K562 (cell line): ENCODE measurements around the gene GNB2. TPM values are rescaled to one million over a fixed set of nuclear protein-coding genes. Genes with fewer than 3 reads are reported as not detected.

Source experiments
- HES1 ChIP-seq: fragments of 450-650 bp; IDR thresholded peaks from 2 replicates; pipeline ENCODE4 v1.6.1; 2016; ENCODE audit warnings: low read depth, mild to moderate bottlenecking, moderate library complexity
- LEF1 ChIP-seq: fragments of 450-650 bp; IDR thresholded peaks from 2 replicates; pipeline ENCODE4 v1.6.1; 2016; ENCODE audit warnings: mild to moderate bottlenecking
- MAZ ChIP-seq, 2 experiments: fragments of 450-650 bp in 1 of 2; sonication (generic) in 1 of 2; formaldehyde crosslinking; IDR thresholded peaks in 1 of 2; conservative IDR thresholded peaks in 1 of 2; 2 replicates each; pipeline versions ENCODE4 v1.4.0 to v1.5.0; 2020; ENCODE audit warnings: mild to moderate bottlenecking in 1 of 2, missing genetic modification reagents in 1 of 2
- POU5F1 ChIP-seq: fragments of 150-350 bp; IDR thresholded peaks from 2 replicates; pipeline ENCODE4 v1.6.1; 2014; ENCODE audit warnings: borderline replicate concordance, low read length, low read depth, mild to moderate bottlenecking; ENCODE audit not compliant: partially characterized antibody
- SIN3A ChIP-seq, 2 experiments: fragments of 150-350 bp in 1 of 2; IDR thresholded peaks; 2 replicates each; pipeline ENCODE4 v1.6.1; 2011 to 2016; ENCODE audit warnings: borderline replicate concordance in 2 of 2, low read depth in 2 of 2, low read length in 2 of 2, mild to moderate bottlenecking in 2 of 2, moderate library complexity in 2 of 2; ENCODE audit not compliant: control insufficient read depth in 1 of 2
- ZBTB2 ChIP-seq: fragments of 450-650 bp; IDR thresholded peaks from 2 replicates; pipeline ENCODE4 v1.6.1; 2016; ENCODE audit warnings: antibody characterized with exemption
- ZNF655 ChIP-seq: fragments of 250-450 bp; sonication (Bioruptor Pico); IDR thresholded peaks from 2 replicates; pipeline ENCODE4 v1.5.0; 2021
- polyA plus RNA-seq, 8 experiments: library from polyadenylated mRNA; depleted of rRNA in 4 of 8; stranded (reverse) in 5 of 8; unstranded in 3 of 8; fragments of >200 nt; fragmentation: Nextera tagmentation in 2 of 8; fragmentation: Illumina TruSeq in 1 of 8; extraction: Ambion mirVana in 2 of 8; extraction: Trizol in 1 of 8; gene quantifications; 2 replicates each; pipeline versions ENCODE4 v1.2.1 to v1.2.3, GENCODE V29; 2011 to 2014; ENCODE audit warnings: inconsistent platforms in 1 of 8, missing spikeins in 1 of 8
- total RNA-seq, 7 experiments: library from RNA; depleted of rRNA in 6 of 7; stranded (reverse); fragments of >200 nt in 6 of 7; fragmentation: Illumina TruSeq in 2 of 7; extraction: Trizol in 2 of 7; gene quantifications; 2 replicates each; pipeline versions ENCODE4 v1.2.1 to v1.2.3, GENCODE V29; 2011 to 2021; ENCODE audit warnings: low replicate concordance in 1 of 7
- TF ChIP-seq, protein P1 (sequence below): sonication (generic); formaldehyde crosslinking; IDR thresholded peaks from 2 replicates; pipeline ENCODE4 v1.8.1; 2023; ENCODE audit warnings: mild to moderate bottlenecking, missing genetic modification reagents
- TF ChIP-seq, protein P2 (sequence below): fragments of 200-800 bp; sonication (Bioruptor generic); IDR thresholded peaks from 2 replicates; pipeline ENCODE4 v1.6.1; 2016; ENCODE audit warnings: missing genetic modification characterization, missing compliant biosample characterization

Gene GNB2
- total and polyA plus RNA-seq, 9 of the 15 experiments (the other 6 are each of a cell fraction or from before 2014, with no cell fraction given): 0.65 to 320 (median 104) TPM

DNA sequence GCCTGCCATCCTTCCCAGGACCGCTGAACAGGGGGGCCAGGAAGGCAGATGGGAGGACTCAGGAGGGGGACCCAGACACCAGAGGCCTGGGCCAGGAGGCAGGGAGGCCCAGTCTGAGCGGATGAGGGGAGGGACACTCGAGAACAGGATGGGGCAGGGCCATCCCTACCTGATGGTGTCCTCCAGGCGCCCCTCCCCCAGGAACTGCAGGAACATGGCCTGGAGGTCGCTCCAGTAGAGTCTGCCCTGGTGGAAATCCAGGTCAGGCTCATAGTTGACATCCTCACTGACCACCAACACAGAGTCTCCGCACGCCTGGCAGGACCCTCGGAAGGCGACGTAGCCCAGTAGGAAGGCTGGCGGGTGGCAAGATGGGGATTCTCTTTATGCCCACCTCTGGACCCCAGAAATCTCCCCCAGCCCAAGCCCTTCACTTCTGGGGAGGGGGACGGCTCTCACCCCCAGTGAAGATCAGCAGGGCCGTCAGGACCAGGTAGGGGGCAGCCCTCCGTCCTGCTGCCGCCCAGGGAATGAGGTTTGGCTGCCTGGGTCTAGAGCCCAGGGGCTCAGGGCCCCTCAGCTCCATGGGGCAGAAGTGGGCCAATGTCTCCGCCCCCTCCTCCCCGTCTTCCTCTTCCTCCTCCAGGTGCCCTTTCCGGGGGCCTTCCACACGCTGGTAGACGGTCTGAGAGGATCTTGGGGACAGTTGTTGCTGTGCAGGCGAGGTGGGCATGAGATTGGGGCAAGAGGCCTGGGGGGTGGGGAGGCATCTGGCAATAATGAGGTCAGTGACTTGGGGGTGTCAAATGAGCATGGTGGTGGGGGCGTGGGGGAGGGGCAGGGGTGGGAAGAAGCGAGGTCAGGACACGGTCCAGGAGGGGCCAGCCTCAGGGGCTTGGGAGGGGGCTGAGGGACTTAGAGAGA lies 32.8 kb upstream of the GNB2 start (continued):
- no peak for TF ChIP-seq HES1
- TF ChIP-seq ZBTB2: peak; percentile 31; the same call in 1 of the 2 replicates
- TF ChIP-seq MAZ (CRISPR knock-in tag; conservative IDR thresholded peaks at IDR 0.05 in 1 of 2, IDR thresholded peaks at IDR 0.05 in 1 of 2): peak in 1 of 2 experiments; percentile 21; a peak in 2 of 4 replicates
- TF ChIP-seq, protein P1, sequence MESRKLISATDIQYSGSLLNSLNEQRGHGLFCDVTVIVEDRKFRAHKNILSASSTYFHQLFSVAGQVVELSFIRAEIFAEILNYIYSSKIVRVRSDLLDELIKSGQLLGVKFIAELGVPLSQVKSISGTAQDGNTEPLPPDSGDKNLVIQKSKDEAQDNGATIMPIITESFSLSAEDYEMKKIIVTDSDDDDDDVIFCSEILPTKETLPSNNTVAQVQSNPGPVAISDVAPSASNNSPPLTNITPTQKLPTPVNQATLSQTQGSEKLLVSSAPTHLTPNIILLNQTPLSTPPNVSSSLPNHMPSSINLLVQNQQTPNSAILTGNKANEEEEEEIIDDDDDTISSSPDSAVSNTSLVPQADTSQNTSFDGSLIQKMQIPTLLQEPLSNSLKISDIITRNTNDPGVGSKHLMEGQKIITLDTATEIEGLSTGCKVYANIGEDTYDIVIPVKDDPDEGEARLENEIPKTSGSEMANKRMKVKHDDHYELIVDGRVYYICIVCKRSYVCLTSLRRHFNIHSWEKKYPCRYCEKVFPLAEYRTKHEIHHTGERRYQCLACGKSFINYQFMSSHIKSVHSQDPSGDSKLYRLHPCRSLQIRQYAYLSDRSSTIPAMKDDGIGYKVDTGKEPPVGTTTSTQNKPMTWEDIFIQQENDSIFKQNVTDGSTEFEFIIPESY: no peak
- TF ChIP-seq, protein P2, sequence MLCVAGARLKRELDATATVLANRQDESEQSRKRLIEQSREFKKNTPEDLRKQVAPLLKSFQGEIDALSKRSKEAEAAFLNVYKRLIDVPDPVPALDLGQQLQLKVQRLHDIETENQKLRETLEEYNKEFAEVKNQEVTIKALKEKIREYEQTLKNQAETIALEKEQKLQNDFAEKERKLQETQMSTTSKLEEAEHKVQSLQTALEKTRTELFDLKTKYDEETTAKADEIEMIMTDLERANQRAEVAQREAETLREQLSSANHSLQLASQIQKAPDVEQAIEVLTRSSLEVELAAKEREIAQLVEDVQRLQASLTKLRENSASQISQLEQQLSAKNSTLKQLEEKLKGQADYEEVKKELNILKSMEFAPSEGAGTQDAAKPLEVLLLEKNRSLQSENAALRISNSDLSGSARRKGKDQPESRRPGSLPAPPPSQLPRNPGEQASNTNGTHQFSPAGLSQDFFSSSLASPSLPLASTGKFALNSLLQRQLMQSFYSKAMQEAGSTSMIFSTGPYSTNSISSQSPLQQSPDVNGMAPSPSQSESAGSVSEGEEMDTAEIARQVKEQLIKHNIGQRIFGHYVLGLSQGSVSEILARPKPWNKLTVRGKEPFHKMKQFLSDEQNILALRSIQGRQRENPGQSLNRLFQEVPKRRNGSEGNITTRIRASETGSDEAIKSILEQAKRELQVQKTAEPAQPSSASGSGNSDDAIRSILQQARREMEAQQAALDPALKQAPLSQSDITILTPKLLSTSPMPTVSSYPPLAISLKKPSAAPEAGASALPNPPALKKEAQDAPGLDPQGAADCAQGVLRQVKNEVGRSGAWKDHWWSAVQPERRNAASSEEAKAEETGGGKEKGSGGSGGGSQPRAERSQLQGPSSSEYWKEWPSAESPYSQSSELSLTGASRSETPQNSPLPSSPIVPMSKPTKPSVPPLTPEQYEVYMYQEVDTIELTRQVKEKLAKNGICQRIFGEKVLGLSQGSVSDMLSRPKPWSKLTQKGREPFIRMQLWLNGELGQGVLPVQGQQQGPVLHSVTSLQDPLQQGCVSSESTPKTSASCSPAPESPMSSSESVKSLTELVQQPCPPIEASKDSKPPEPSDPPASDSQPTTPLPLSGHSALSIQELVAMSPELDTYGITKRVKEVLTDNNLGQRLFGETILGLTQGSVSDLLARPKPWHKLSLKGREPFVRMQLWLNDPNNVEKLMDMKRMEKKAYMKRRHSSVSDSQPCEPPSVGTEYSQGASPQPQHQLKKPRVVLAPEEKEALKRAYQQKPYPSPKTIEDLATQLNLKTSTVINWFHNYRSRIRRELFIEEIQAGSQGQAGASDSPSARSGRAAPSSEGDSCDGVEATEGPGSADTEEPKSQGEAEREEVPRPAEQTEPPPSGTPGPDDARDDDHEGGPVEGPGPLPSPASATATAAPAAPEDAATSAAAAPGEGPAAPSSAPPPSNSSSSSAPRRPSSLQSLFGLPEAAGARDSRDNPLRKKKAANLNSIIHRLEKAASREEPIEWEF: no peak
- peak in 1 of 2 experiments; percentile 20; a peak in 1 of 4 replicates for TF ChIP-seq SIN3A (IDR thresholded peaks at IDR 0.05; ENCODE audit: borderline replicate concordance in 2 of 2, control insufficient read depth in 1 of 2, low read depth in 2 of 2, low read length in 2 of 2)
- TF ChIP-seq POU5F1: no peak
- no peak for TF ChIP-seq LEF1
- TF ChIP-seq ZNF655 (CRISPR knock-in tag): no peak
